IPS-20b (cell line): ENCODE data around the gene SNORC.

ENCODE experiments used
- H3K27ac ChIP-seq: one replicate; pipeline ENCODE4 v1.5.1; 2013; ENCODE audit warnings: low read length
- H3K27me3 ChIP-seq: 2 replicates; pipeline ENCODE4 v1.6.1; 2013; ENCODE audit warnings: mild to moderate bottlenecking, low read length, inconsistent platforms; ENCODE audit not compliant: insufficient read depth
- H3K36me3 ChIP-seq: 2 replicates; pipeline ENCODE4 v1.6.1; 2013; ENCODE audit warnings: low read depth, mild to moderate bottlenecking, inconsistent platforms, low read length, moderate library complexity; ENCODE audit not compliant: insufficient read depth
- H3K4me1 ChIP-seq: 2 replicates; pipeline ENCODE4 v1.6.1; 2013; ENCODE audit warnings: mild to moderate bottlenecking, control low read depth, inconsistent platforms, low read length, moderate library complexity; ENCODE audit not compliant: insufficient read depth
- H3K4me3 ChIP-seq: 2 replicates; pipeline ENCODE4 v1.5.1; 2013; ENCODE audit warnings: mild to moderate bottlenecking, low read length, inconsistent platforms
- H3K9ac ChIP-seq: 2 replicates; pipeline ENCODE4 v1.6.1; 2013; ENCODE audit warnings: low read depth, mild to moderate bottlenecking, inconsistent platforms, low read length, moderate library complexity
- H3K9me3 ChIP-seq: 2 replicates; pipeline ENCODE4 v1.6.1; 2013; ENCODE audit warnings: mild to moderate bottlenecking, low read depth, low read length, inconsistent platforms; ENCODE audit not compliant: insufficient read depth

SNORC gene

GRCh38 chr2:232886176-232886575 is 16.1 kb downstream of the SNORC start:
- no peaks in the 10 kb centered on the region; the same call in 1 of the 2 replicates for H3K4me1 ChIP-seq
- H3K36me3 ChIP-seq = no peaks in the 10 kb centered on the region
- H3K9me3 ChIP-seq = no peaks in the 10 kb centered on the region
- H3K27me3 ChIP-seq = no peaks in the 10 kb centered on the region
- H3K9ac ChIP-seq = no peak overlapping the region
- H3K27ac ChIP-seq = no peak overlapping the region
- H3K4me3 ChIP-seq = no peak overlapping the region

GRCh38 chr2:232886632-232887031 is 16.6 kb downstream of the SNORC start:
- H3K4me3 ChIP-seq = no peak overlapping the region
- no peaks in the 10 kb centered on the region for H3K27me3 ChIP-seq
- no peaks in the 10 kb centered on the region for H3K9me3 ChIP-seq
- H3K9ac ChIP-seq = no peak overlapping the region
- no peaks in the 10 kb centered on the region for H3K36me3 ChIP-seq
- H3K27ac ChIP-seq = no peak overlapping the region
- H3K4me1 ChIP-seq = peaks cover 3% of the 10 kb centered on the region; the same call in 1 of the 2 replicates

DNA sequence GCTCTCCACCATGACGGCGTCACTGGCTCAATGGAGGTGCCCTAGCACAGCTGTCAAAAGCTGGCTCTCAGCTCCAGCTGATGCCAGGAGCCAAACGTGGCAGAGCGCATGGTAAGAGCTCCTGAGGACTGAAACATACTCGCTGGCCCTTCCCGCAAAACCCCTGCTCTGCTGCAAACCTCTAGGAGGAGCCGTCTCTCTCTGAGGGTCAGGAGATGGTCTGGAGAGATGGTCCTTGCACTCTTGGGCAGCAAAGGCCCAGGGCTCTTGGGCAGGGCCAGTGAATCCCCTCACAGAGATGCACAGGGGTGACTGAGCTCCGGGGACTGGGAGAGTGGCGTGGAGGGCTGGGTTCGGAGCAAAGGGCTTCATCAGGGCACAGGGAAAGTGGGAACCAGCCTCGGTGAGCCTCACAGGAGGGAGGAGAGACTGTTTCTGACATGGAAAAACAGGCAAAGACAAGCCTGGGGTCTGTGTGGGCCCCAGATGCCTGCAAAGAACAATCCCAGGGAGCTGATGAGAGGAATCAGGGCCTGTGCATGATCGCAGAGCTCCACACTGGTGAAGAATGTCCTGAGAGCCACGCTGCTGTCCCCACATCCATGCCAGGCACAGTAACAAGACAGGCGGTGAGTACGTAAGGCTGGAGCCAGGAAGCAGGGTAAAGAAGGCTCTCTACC is 17.2 kb downstream of the SNORC start:
- H3K27ac ChIP-seq = no peak overlapping the region
- peaks cover 3% of the 10 kb centered on the region; the same call in 1 of the 2 replicates for H3K4me1 ChIP-seq
- no peak overlapping the region for H3K4me3 ChIP-seq
- no peaks in the 10 kb centered on the region for H3K27me3 ChIP-seq
- H3K9me3 ChIP-seq = no peaks in the 10 kb centered on the region
- no peak overlapping the region for H3K9ac ChIP-seq
- H3K36me3 ChIP-seq = no peaks in the 10 kb centered on the region

GRCh38 chr2:232888099-232888836 is 18.2 kb downstream of the SNORC start:
- Histone ChIP-seq H3K4me1 (peaks cover 3% of the 10 kb centered on the region; the same call in 1 of the 2 replicates), H3K27me3 (no peaks in the 10 kb centered on the region), H3K27ac (no peak overlapping the region), H3K36me3 (no peaks in the 10 kb centered on the region), H3K4me3 (no peak overlapping the region), H3K9me3 (no peaks in the 10 kb centered on the region), H3K9ac (no peak overlapping the region)

DNA sequence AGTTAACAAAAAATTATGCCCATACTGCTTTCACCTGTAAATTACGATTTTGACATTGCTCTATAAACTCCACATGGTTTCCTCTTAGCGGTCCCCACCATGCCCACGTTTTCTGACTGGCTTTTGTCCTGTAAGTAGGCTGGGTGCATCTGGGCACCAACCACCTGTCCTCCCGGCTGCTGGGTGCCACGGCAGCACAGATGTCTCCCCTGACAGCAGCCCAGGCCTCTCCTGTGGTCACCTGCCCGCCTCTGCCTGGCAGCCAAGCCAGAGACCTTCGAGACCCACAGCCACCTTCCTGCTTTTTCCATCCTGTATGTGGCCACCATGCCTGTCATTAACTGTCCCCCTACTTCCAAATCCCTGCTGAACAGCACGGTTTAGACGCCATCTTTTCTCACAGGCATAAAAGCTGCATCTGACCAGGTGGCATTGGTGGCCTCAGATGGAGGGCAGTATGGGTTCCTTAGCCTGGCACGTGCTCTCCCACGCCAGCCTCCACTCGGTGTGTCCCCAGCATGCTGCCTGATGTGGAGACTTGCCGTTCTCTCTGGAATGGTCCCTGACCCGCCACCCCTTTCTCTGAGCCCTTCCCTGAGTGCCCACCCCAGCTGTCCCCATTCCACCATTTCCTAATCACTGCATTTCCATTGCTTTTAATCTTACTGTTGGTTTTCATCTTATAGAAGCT is 18.9 kb downstream of the SNORC start:
- H3K9me3 ChIP-seq = no peaks in the 10 kb centered on the region
- no peaks in the 10 kb centered on the region for H3K36me3 ChIP-seq
- peaks cover 3% of the 10 kb centered on the region; the same call in 1 of the 2 replicates for H3K4me1 ChIP-seq
- no peak overlapping the region for H3K4me3 ChIP-seq
- H3K27ac ChIP-seq = no peak overlapping the region
- H3K9ac ChIP-seq = no peak overlapping the region
- no peaks in the 10 kb centered on the region for H3K27me3 ChIP-seq

DNA sequence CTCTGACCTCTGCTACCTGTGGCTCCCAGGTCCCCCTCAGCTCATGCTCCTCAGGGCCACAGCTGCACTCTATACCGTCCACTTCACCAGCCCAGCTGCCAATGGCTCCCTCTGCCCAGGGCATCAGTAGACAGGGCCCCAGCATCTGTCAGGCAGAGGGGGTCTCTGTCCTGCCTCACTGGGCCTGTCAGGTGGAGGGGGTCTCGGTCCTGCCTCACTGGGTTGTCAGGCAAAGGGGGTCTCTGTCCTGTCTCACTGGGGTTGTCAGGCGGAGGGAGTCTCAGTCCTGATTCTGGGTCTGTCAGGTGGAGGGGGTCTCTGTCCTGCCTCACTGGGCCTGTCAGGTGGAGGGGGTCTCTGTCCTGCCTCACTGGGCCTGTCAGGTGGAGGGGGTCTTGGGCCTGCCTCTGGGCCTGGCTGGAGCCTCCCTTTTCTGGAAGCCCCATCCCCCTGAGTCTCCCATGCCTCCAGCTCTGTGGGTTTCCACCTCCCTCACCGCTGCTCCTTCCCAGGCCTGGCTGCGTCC is 19.9 kb downstream of the SNORC start:
- Histone ChIP-seq H3K36me3 (no peaks in the 10 kb centered on the region), H3K4me1 (peaks cover 3% of the 10 kb centered on the region; the same call in 1 of the 2 replicates), H3K9me3 (no peaks in the 10 kb centered on the region), H3K27ac (no peak overlapping the region), H3K4me3 (no peak overlapping the region), H3K9ac (no peak overlapping the region), H3K27me3 (no peaks in the 10 kb centered on the region)

- H3K27ac ChIP-seq = no peak overlapping the region
- peak overlapping the region; percentile 35; the same call in 1 of the 2 replicates for H3K4me3 ChIP-seq
- peaks cover 3% of the 10 kb centered on the region; the same call in 1 of the 2 replicates for H3K4me1 ChIP-seq
- H3K27me3 ChIP-seq = no peaks in the 10 kb centered on the region
- H3K36me3 ChIP-seq = no peaks in the 10 kb centered on the region
- H3K9ac ChIP-seq = no peak overlapping the region
- no peaks in the 10 kb centered on the region for H3K9me3 ChIP-seq
Observed at GRCh38 chr2:232890536-232890895, 20.5 kb downstream of the SNORC start.

- Histone ChIP-seq H3K27me3 (no peaks in the 10 kb centered on the region), H3K4me1 (peaks cover 3% of the 10 kb centered on the region; the same call in 1 of the 2 replicates), H3K27ac (no peak overlapping the region), H3K4me3 (peak overlapping the region; percentile 35; the same call in 1 of the 2 replicates), H3K9ac (no peak overlapping the region), H3K36me3 (no peaks in the 10 kb centered on the region), H3K9me3 (no peaks in the 10 kb centered on the region)
Observed at GRCh38 chr2:232890896-232891601, 21.0 kb downstream of the SNORC start.

DNA sequence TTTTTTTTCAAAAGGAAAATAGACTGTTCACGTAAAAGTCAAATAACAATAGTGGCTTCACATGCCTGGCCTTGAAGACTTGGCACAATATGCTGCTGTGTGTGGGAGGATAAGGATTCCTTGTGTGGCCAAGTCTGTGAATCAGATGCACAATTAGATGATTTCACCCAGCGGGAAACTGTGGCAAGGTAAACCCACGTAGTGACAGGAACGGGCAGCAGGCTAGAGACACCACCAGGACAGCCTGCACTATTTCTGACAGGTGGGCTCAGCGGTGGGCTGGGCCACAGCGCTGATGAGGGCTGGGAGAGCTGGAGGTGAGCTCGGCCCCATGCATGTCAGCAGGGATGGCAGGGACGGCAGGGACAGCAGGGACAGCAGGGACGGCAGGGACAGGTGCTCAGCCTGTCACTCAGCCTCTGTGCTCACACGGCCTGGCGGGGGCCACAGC is 21.6 kb downstream of the SNORC start:
- no peaks in the 10 kb centered on the region for H3K9me3 ChIP-seq
- peaks cover 3% of the 10 kb centered on the region; the same call in 1 of the 2 replicates for H3K4me1 ChIP-seq
- no peak overlapping the region for H3K4me3 ChIP-seq
- no peaks in the 10 kb centered on the region for H3K36me3 ChIP-seq
- H3K9ac ChIP-seq = no peak overlapping the region
- H3K27ac ChIP-seq = no peak overlapping the region
- no peaks in the 10 kb centered on the region for H3K27me3 ChIP-seq

GRCh38 chr2:232892221-232892620 is 22.2 kb downstream of the SNORC start:
- Histone ChIP-seq H3K9ac (no peak overlapping the region), H3K27me3 (no peaks in the 10 kb centered on the region)

DNA sequence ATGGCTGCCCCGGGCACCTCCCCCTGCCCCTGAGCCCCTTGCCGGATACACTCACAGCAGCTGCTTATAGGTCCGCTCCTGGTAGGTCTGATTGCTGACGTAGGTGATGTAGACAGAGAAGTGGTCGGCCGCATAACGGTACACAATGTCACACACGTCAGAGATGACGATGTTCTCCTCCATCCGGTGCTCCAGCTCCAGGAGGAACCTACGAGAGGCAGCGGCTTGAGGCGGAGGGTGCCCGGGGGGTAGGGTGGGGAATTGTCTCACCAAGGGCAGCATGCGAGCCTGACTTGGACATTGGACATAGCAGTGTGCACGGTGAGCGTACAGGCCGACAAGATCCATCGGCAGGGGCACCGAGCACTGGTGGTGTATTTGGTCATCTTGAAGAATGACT is 22.8 kb downstream of the SNORC start:
- H3K27me3 ChIP-seq = peaks cover 3% of the 10 kb centered on the region; the same call in 1 of the 2 replicates
- H3K4me3 ChIP-seq = no peak overlapping the region
- H3K9me3 ChIP-seq = no peaks in the 10 kb centered on the region
- no peaks in the 10 kb centered on the region for H3K36me3 ChIP-seq
- no peak overlapping the region for H3K27ac ChIP-seq
- H3K4me1 ChIP-seq = peaks cover 3% of the 10 kb centered on the region; the same call in 1 of the 2 replicates
- H3K9ac ChIP-seq = no peak overlapping the region

More at GRCh38 chr2:232892221-232892620, 22.2 kb downstream of the SNORC start:
- Histone ChIP-seq H3K9me3 (no peaks in the 10 kb centered on the region), H3K27ac (no peak overlapping the region), H3K4me1 (peaks cover 3% of the 10 kb centered on the region; the same call in 1 of the 2 replicates), H3K4me3 (no peak overlapping the region), H3K36me3 (no peaks in the 10 kb centered on the region)
